Measurements from ENCODE around the gene BTBD1. TPM values are rescaled to one million over a fixed set of nuclear protein-coding genes. Genes with fewer than 3 reads are reported as not detected.

Gene BTBD1
- total and polyA plus RNA-seq, 2 donors (not counting 3 experiments of a cell fraction or from before 2014, with no cell fraction given), result 30.8 to 58.0 TPM

- Histone ChIP-seq H4K20me1 (replicated peaks; ENCODE audit: control insufficient read depth, extremely low read depth, insufficient read depth, low read length) (peaks cover 21% of the 10 kb centered on the region), H3K27ac (ENCODE audit: insufficient read depth, low read depth, low read length) (no peak overlapping the region), H3K4me3 (replicated peaks in 1 of 3; ENCODE audit: insufficient read depth in 1 of 3, low read depth in 1 of 3, low read length in 3 of 3) (no peak overlapping the region), H3K9me3 (replicated peaks; ENCODE audit: control insufficient read depth, insufficient read depth, low read length) (no peaks in the 10 kb centered on the region), H3K36me3 (ENCODE audit: control insufficient read depth in 2 of 2, extremely low read depth in 1 of 2, insufficient read depth in 2 of 2, low read length in 2 of 2) (no peaks in the 10 kb centered on the region), H3K4me1 (ENCODE audit: control insufficient read depth, extremely low read depth, insufficient read depth, low read length) (peaks cover 36% of the 10 kb centered on the region), H3K79me2 (ENCODE audit: control insufficient read depth, insufficient read depth, low read length) (peaks cover 82% of the 10 kb centered on the region), H3K9me1 (replicated peaks; ENCODE audit: control insufficient read depth, extremely low read depth, insufficient read depth, low read length) (peaks cover 3% of the 10 kb centered on the region), H2AFZ (ENCODE audit: low read depth, low read length) (no peak overlapping the region), H3K9ac (replicated peaks; ENCODE audit: extremely low read depth, insufficient read depth, low read length) (no peak overlapping the region), H3K4me2 (ENCODE audit: insufficient read depth, low read length) (peak overlapping the region; percentile 96), H3K27me3 (ENCODE audit: control insufficient read depth in 2 of 2, insufficient read depth in 2 of 2, low read length in 2 of 2) (no peaks in the 10 kb centered on the region)
- ChIA-PET CTCF (interaction anchor here (2.4 kb wide), 1 partner anchor 53 kb away, joined by 9 read pairs; the partner anchor contains the start of gene C15orf40), POLR2A (no interaction called here)
- TF ChIP-seq CTCF (IDR thresholded peaks at IDR 0.05; ENCODE audit: extremely low read depth in 1 of 2, insufficient read depth in 1 of 2, low read depth in 1 of 2, low read length in 2 of 2), result no peak
- TF ChIP-seq POLR2A (IDR thresholded peaks at IDR 0.05; ENCODE audit: low read depth, low read length), result no peak
- TF ChIP-seq POLR2AphosphoS5 (IDR thresholded peaks at IDR 0.05; ENCODE audit: insufficient read depth, low read depth, low read length), result no peak
- no peak for TF ChIP-seq JUN (IDR thresholded peaks at IDR 0.05; ENCODE audit: borderline replicate concordance, insufficient read depth, insufficient read length, low read depth)
- no peak for TF ChIP-seq MYC (IDR thresholded peaks at IDR 0.05; ENCODE audit: low read depth, low read length)
- no peak for TF ChIP-seq GATA2 (IDR thresholded peaks at IDR 0.05; ENCODE audit: insufficient read depth, insufficient read length, low read depth, low read length)
- no peak for TF ChIP-seq MAX (IDR thresholded peaks at IDR 0.05; ENCODE audit: insufficient read depth, insufficient read length)
- TF ChIP-seq EZH2 (IDR thresholded peaks at IDR 0.05; ENCODE audit: borderline replicate concordance, low read depth, low read length, severe bottlenecking), result no peak
- no peak for TF ChIP-seq FOS (IDR thresholded peaks at IDR 0.05; ENCODE audit: borderline replicate concordance, insufficient read depth, low read length)
- intact Hi-C loops (cut with micrococcal nuclease), result no loop called here
- DNase-seq (ENCODE audit: low read depth, low spot score) (no peak), FAIRE-seq (no peak)
- dilution Hi-C loops (cut with MboI; ENCODE audit: extremely low pct_ligation_motif_present, low sequenced_read_pairs), result no loop called here
- no TSS peak for BruUV-seq (replicated peaks)
Measured at GRCh38 chr15:83063551-83063950, 3.5 kb downstream of the BTBD1 start.
